ENCODE measurements around the gene RAPGEF2.

Gene RAPGEF2

DNA sequence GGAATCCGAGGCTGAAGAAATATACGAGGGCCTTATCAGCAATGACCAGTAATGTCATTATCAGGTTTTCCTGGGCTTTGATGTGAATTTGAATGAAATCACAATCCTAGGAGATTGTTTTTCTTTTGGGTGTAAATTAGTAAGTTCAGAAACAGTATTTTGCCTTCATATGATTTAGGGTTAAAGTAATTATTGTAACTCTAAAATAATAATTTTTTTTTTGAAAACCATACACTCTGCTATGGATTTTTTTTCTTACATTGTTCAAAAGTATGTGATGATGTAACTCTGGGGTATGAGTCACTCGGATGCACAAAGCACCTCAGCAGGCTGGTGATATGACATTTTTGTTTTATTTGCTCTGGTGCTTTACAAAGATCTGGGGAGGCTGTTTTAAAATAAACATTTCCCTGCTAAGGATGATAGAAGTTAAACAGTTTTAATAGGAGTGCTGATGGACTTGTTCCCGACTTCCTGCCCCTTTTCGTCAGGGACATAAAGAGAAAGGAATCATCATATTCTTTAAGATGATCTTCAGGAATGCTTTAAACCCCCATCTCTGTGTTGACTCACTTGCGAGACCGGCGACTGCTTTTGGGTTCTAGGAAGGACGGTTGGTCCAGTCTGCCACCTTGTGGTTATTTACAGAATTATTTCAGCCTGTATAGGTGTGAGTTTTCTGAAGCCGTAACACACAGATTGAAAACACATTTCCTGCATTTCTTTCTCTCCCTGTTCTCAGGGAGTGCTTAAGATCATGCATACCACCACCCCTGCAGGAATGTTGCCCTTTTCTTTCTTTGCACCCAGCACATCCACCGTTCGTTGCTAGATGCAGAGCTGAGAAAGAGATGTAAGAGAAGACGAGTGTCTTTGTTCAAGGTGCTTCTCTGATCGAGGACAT, 72.5 kb downstream of the RAPGEF2 start (continued):
- TF ChIP-seq PRDM10 (tag by site-specific recombination; IDR thresholded peaks at IDR 0.05) (peak; percentile 64; the same call in 1 of the 2 replicates), ZNF600 (tag by site-specific recombination; IDR thresholded peaks at IDR 0.05) (peak; percentile 67; the same call in 1 of the 2 replicates), GLI2 (tag by site-specific recombination; IDR thresholded peaks at IDR 0.05; ENCODE audit: borderline replicate concordance, low read depth) (peak; percentile 37; the same call in 1 of the 2 replicates), ZNF501 (tag by site-specific recombination; IDR thresholded peaks at IDR 0.05) (0 out of 2 replicates have a peak, but pooled peaks have one; percentile 50), PRDM4 (tag by site-specific recombination; IDR thresholded peaks at IDR 0.05) (0 out of 2 replicates have a peak, but pooled peaks have one; percentile 29), SP7 (tag by site-specific recombination; IDR thresholded peaks at IDR 0.05) (peak; percentile 62), ZNF335 (tag by site-specific recombination; conservative IDR thresholded peaks at IDR 0.05) (peak; percentile 50; the same call in 1 of the 2 replicates), ZNF16 (tag by site-specific recombination; IDR thresholded peaks at IDR 0.05; ENCODE audit: low read depth) (no peak), TSHZ1 (tag by site-specific recombination; IDR thresholded peaks at IDR 0.05; ENCODE audit: borderline replicate concordance) (peak; percentile 52; the same call in 1 of the 2 replicates), GFI1B (tag by site-specific recombination; IDR thresholded peaks at IDR 0.05) (no peak), ZNF423 (tag by site-specific recombination; IDR thresholded peaks at IDR 0.05) (no peak), ZNF138 (tag by site-specific recombination; IDR thresholded peaks at IDR 0.05; ENCODE audit: borderline replicate concordance) (no peak), ZNF24 (tag by site-specific recombination; IDR thresholded peaks at IDR 0.05) (peak; percentile 55; the same call in 1 of the 2 replicates), PATZ1 (tag by site-specific recombination; IDR thresholded peaks at IDR 0.05) (peak; percentile 41; the same call in 1 of the 2 replicates), OSR2 (tag by site-specific recombination; IDR thresholded peaks at IDR 0.05) (peak; percentile 46; the same call in 1 of the 2 replicates), PRDM6 (tag by site-specific recombination; IDR thresholded peaks at IDR 0.05) (peak; percentile 89), KLF16 (tag by site-specific recombination; IDR thresholded peaks at IDR 0.05) (no peak)
- TF ChIP-seq, protein P1, sequence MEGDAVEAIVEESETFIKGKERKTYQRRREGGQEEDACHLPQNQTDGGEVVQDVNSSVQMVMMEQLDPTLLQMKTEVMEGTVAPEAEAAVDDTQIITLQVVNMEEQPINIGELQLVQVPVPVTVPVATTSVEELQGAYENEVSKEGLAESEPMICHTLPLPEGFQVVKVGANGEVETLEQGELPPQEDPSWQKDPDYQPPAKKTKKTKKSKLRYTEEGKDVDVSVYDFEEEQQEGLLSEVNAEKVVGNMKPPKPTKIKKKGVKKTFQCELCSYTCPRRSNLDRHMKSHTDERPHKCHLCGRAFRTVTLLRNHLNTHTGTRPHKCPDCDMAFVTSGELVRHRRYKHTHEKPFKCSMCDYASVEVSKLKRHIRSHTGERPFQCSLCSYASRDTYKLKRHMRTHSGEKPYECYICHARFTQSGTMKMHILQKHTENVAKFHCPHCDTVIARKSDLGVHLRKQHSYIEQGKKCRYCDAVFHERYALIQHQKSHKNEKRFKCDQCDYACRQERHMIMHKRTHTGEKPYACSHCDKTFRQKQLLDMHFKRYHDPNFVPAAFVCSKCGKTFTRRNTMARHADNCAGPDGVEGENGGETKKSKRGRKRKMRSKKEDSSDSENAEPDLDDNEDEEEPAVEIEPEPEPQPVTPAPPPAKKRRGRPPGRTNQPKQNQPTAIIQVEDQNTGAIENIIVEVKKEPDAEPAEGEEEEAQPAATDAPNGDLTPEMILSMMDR (tag by site-specific recombination; IDR thresholded peaks at IDR 0.05) = peak; percentile 39; the same call in 1 of the 2 replicates
- TF ChIP-seq, protein P2, sequence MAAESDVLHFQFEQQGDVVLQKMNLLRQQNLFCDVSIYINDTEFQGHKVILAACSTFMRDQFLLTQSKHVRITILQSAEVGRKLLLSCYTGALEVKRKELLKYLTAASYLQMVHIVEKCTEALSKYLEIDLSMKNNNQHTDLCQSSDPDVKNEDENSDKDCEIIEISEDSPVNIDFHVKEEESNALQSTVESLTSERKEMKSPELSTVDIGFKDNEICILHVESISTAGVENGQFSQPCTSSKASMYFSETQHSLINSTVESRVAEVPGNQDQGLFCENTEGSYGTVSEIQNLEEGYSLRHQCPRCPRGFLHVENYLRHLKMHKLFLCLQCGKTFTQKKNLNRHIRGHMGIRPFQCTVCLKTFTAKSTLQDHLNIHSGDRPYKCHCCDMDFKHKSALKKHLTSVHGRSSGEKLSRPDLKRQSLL (tag by site-specific recombination; IDR thresholded peaks at IDR 0.05) = no peak

All from HEK293 (cell line).